SU-DHL-6 (cell line): ENCODE data around the gene PLEKHA5.
"Not testable (repeated sequence)": the region's sequence is repeated elsewhere in the genome, so short reads cannot be mapped to it uniquely, and the experiment has no call there.

Experiments used
- H2AFZ ChIP-seq: fragments of 200-600 bp; sonication (generic); 2 replicates; pipeline ENCODE4 v1.6.1; 2014; ENCODE audit warnings: low read depth, mild to moderate bottlenecking, moderate library complexity, mixed read lengths, antibody characterized with exemption, low read length; ENCODE audit not compliant: severe bottlenecking
- H3F3A ChIP-seq: fragments of 200-600 bp; shearing (Covaris generic); 2 replicates; pipeline ENCODE4 v1.6.0; 2016; ENCODE audit warnings: antibody characterized with exemption, mild to moderate bottlenecking; ENCODE audit not compliant: insufficient read depth
- H3K27ac ChIP-seq: fragments of 200-600 bp; sonication (generic); 2 replicates; pipeline ENCODE4 v1.5.1; 2016; ENCODE audit warnings: low read depth, mild to moderate bottlenecking, low read length, moderate library complexity, mixed read lengths
- H3K27me3 ChIP-seq: fragments of 200-600 bp; sonication (generic), shearing (Covaris generic); 2 replicates; pipeline ENCODE4 v1.6.0; 2014; ENCODE audit warnings: mild to moderate bottlenecking, low read length
- H3K36me3 ChIP-seq: fragments of 200-600 bp; sonication (generic); 2 replicates; pipeline ENCODE4 v1.6.1; 2014; ENCODE audit warnings: mild to moderate bottlenecking, low read length, mixed read lengths
- H3K4me2 ChIP-seq: fragments of 300-600, 200-600 bp; shearing (Covaris generic), sonication (generic); 2 replicates; pipeline ENCODE4 v1.6.0; 2014; ENCODE audit warnings: low read length, low read depth, mild to moderate bottlenecking; ENCODE audit not compliant: poor library complexity, severe bottlenecking
- H3K4me3 ChIP-seq: fragments of 200-600 bp; sonication (generic); 2 replicates; pipeline ENCODE4 v1.5.1; 2014; ENCODE audit warnings: antibody characterized with exemption, low read length, mild to moderate bottlenecking, mixed read lengths; ENCODE audit not compliant: insufficient read depth, poor library complexity, severe bottlenecking
- H3K79me2 ChIP-seq: fragments of 200-600 bp; sonication (generic); 2 replicates; pipeline ENCODE4 v1.6.1; 2014; ENCODE audit warnings: mild to moderate bottlenecking, low read length, moderate library complexity; ENCODE audit not compliant: insufficient read depth
- H3K9ac ChIP-seq: fragments of 200-600 bp; sonication (generic); 2 replicates; pipeline ENCODE4 v1.7.0; 2014; ENCODE audit warnings: mild to moderate bottlenecking, low read length
- H3K9me2 ChIP-seq: fragments of 200-600 bp; sonication (generic); replicated peaks from 2 replicates; pipeline ENCODE4 v1.6.1; 2014; ENCODE audit warnings: low read length; ENCODE audit not compliant: insufficient read depth
- H3K9me3 ChIP-seq: fragments of 200-600 bp; sonication (generic); 2 replicates; pipeline ENCODE4 v1.6.1; 2014; ENCODE audit warnings: low read length, mixed read lengths; ENCODE audit not compliant: insufficient read depth
- H4K20me1 ChIP-seq: fragments of 200-600 bp; sonication (generic); 2 replicates; pipeline ENCODE4 v1.6.1; 2014; ENCODE audit warnings: low read depth, mild to moderate bottlenecking, antibody characterized with exemption, low read length, moderate library complexity, mixed read lengths
- CTCF ChIP-seq: fragments of 200-600 bp; sonication (generic); IDR thresholded peaks from one replicate; pipeline ENCODE4 v1.5.1; 2017; ENCODE audit warnings: antibody characterized with exemption, mild to moderate bottlenecking, low read length, moderate library complexity; ENCODE audit not compliant: insufficient read depth, poor library complexity, severe bottlenecking
- EZH2phosphoT487 ChIP-seq: fragments of 200-600 bp; sonication (generic), shearing (Covaris generic); conservative IDR thresholded peaks from 2 replicates; pipeline ENCODE4 v1.6.1; 2018; ENCODE audit warnings: mild to moderate bottlenecking, antibody characterized with exemption, low read length, moderate library complexity, mixed read lengths

Gene PLEKHA5

GRCh38 chr12:19338405-19338804 lies 208.9 kb downstream of the PLEKHA5 start:
- no peak overlapping the region for H3K4me2 ChIP-seq

GRCh38 chr12:19350850-19351249 lies 221.3 kb downstream of the PLEKHA5 start:
- not testable (repeated sequence) for H3K4me2 ChIP-seq, H2AFZ ChIP-seq, H3F3A ChIP-seq, H3K9ac ChIP-seq, H3K9me3 ChIP-seq, H4K20me1 ChIP-seq, H3K4me3 ChIP-seq, H3K79me2 ChIP-seq, H3K27me3 ChIP-seq, H3K36me3 ChIP-seq, H3K27ac ChIP-seq, H3K9me2 ChIP-seq

More at GRCh38 chr12:19338405-19338804, 208.9 kb downstream of the PLEKHA5 start:
- Histone ChIP-seq H3F3A (no peaks in the 10 kb centered on the region), H3K79me2 (no peaks in the 10 kb centered on the region), H3K4me3 (no peak overlapping the region), H2AFZ (no peak overlapping the region), H3K36me3 (no peaks in the 10 kb centered on the region), H3K27ac (no peak overlapping the region), H3K27me3 (no peaks in the 10 kb centered on the region), H3K9me3 (no peaks in the 10 kb centered on the region), H3K9ac (no peak overlapping the region), H4K20me1 (no peaks in the 10 kb centered on the region), H3K9me2 (no peaks in the 10 kb centered on the region)
- TF ChIP-seq EZH2phosphoT487 (no peak), CTCF (no peak)

- Histone ChIP-seq H4K20me1 (no peaks in the 10 kb centered on the region), H3K79me2 (no peaks in the 10 kb centered on the region), H3F3A (no peaks in the 10 kb centered on the region), H3K27me3 (no peaks in the 10 kb centered on the region), H2AFZ (no peak overlapping the region), H3K9me3 (no peaks in the 10 kb centered on the region), H3K4me2 (no peak overlapping the region), H3K36me3 (no peaks in the 10 kb centered on the region), H3K9me2 (no peaks in the 10 kb centered on the region), H3K27ac (no peak overlapping the region), H3K4me3 (no peak overlapping the region), H3K9ac (no peak overlapping the region)
- TF ChIP-seq CTCF = no peak
- no peak for TF ChIP-seq EZH2phosphoT487
Measured at GRCh38 chr12:19351346-19351745, 221.8 kb downstream of the PLEKHA5 start.

GRCh38 chr12:19369691-19370148 lies 240.2 kb downstream of the PLEKHA5 start:
- H3K27me3 ChIP-seq = no peaks in the 10 kb centered on the region
- no peaks in the 10 kb centered on the region for H3K9me2 ChIP-seq
- no peak overlapping the region for H3K4me3 ChIP-seq
- no peaks in the 10 kb centered on the region for H3K9me3 ChIP-seq
- no peak overlapping the region for H3K4me2 ChIP-seq
- H3K36me3 ChIP-seq = no peaks in the 10 kb centered on the region
- H2AFZ ChIP-seq = no peak overlapping the region
- no peak overlapping the region for H3K27ac ChIP-seq
- TF ChIP-seq EZH2phosphoT487 = no peak
- TF ChIP-seq CTCF = no peak
- H4K20me1 ChIP-seq = no peaks in the 10 kb centered on the region
- no peak overlapping the region for H3K9ac ChIP-seq
- H3F3A ChIP-seq = no peaks in the 10 kb centered on the region
- no peaks in the 10 kb centered on the region for H3K79me2 ChIP-seq
